ENCODE measurements around the gene SLC10A7. TPM values are rescaled to one million over a fixed set of nuclear protein-coding genes. Genes with fewer than 3 reads are reported as not detected.

SLC10A7 gene
- total RNA-seq, 1 donor from 2014 or later = 10.5 TPM

DNA sequence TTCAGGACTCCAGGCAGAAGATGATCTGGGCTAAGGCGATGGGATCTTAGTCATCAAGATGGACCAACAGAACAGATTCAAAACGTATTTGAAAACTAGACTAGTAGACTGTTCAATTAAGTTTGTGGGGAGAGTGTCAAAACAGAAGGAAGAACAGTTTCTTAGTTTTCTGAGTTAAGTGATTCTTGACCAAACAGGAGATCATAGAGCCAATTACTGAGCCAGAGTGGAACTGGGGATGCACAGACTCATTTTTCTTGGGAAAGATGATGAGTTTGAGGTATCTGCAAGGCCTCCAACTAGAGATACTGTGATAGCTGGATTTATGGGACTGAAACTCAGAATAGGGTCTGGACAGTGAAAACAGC is 187.9 kb downstream of the SLC10A7 start:
- H3K27me3 Mint-ChIP-seq (ENCODE audit: unreplicated experiment) = no peaks in the 10 kb centered on the region
- H3K36me3 Mint-ChIP-seq (ENCODE audit: unreplicated experiment) = no peaks in the 10 kb centered on the region
- TF ChIP-seq, protein P1, sequence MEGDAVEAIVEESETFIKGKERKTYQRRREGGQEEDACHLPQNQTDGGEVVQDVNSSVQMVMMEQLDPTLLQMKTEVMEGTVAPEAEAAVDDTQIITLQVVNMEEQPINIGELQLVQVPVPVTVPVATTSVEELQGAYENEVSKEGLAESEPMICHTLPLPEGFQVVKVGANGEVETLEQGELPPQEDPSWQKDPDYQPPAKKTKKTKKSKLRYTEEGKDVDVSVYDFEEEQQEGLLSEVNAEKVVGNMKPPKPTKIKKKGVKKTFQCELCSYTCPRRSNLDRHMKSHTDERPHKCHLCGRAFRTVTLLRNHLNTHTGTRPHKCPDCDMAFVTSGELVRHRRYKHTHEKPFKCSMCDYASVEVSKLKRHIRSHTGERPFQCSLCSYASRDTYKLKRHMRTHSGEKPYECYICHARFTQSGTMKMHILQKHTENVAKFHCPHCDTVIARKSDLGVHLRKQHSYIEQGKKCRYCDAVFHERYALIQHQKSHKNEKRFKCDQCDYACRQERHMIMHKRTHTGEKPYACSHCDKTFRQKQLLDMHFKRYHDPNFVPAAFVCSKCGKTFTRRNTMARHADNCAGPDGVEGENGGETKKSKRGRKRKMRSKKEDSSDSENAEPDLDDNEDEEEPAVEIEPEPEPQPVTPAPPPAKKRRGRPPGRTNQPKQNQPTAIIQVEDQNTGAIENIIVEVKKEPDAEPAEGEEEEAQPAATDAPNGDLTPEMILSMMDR (IDR thresholded peaks at IDR 0.05) = no peak
- no peaks in the 10 kb centered on the region for H3K9me3 Mint-ChIP-seq (ENCODE audit: unreplicated experiment)
- no peak overlapping the region for H3K27ac Mint-ChIP-seq (ENCODE audit: unreplicated experiment)
- no peak for DNase-seq (ENCODE audit: extremely low spot score, unreplicated experiment)
- H3K4me3 Mint-ChIP-seq (ENCODE audit: unreplicated experiment) = no peak overlapping the region
- peaks cover 38% of the 10 kb centered on the region for H3K4me1 Mint-ChIP-seq (ENCODE audit: unreplicated experiment)

DNA sequence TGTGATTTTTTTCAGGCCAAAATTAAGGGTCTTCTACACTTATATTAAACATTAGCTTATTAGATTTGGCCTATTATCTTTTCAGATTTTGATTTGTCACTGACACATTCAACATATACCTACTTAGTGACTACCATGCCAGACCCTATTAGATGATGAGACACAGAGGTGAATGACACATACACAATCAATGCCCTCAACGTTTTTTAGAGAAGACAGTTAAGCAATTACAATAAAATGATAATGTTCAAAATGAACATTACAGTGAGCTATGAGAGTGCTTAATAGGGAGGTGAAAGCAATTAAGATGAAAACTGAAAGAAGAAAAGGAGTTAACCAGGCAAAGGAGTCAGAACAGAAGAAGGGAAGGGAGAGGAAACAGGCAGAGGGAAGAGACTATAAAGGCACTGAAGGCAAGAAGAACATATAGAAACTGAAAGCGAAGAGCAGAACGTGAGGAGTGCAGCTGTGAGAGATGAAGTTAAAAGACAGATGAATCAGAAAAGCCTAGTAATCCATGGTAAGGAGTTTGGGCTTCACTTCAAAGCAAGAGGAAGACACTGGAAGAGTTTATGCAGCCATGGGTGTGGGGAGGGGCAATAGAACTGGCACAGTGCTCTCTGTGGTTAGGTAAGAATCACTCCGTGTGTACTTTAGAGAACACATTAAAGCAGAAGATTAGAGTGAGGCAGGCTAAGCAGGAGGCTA is 188.4 kb downstream of the SLC10A7 start:
- Mint-ChIP-seq H3K9me3 (ENCODE audit: unreplicated experiment) (no peaks in the 10 kb centered on the region), H3K4me3 (ENCODE audit: unreplicated experiment) (no peak overlapping the region), H3K27me3 (ENCODE audit: unreplicated experiment) (no peaks in the 10 kb centered on the region), H3K4me1 (ENCODE audit: unreplicated experiment) (peaks cover 44% of the 10 kb centered on the region), H3K36me3 (ENCODE audit: unreplicated experiment) (no peaks in the 10 kb centered on the region), H3K27ac (ENCODE audit: unreplicated experiment) (no peak overlapping the region)
- TF ChIP-seq, protein P1 (IDR thresholded peaks at IDR 0.05) = no peak
- DNase-seq (ENCODE audit: extremely low spot score, unreplicated experiment) = no peak

DNA sequence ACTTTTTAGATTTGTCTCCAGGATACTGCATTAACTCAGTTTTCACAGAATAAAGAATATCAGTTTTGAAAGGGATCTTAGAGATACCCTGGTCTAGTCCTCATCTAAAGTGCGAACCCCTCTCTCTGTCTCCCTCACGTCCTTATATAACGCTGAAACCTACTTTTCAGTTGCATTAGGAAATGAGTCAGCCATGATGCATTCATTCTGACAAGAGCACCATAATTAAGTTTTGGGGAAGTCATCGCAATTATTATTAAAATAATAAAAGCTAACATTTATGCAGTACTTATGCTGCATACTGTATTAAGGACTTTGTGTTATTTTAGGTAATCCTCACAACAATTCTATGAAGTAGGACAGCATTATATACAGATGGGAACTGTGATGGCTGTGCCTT is 191.3 kb downstream of the SLC10A7 start:
- Mint-ChIP-seq H3K36me3 (ENCODE audit: unreplicated experiment) (no peaks in the 10 kb centered on the region), H3K27ac (ENCODE audit: unreplicated experiment) (no peak overlapping the region), H3K4me1 (ENCODE audit: unreplicated experiment) (peaks cover 27% of the 10 kb centered on the region), H3K4me3 (ENCODE audit: unreplicated experiment) (no peak overlapping the region), H3K9me3 (ENCODE audit: unreplicated experiment) (no peaks in the 10 kb centered on the region), H3K27me3 (ENCODE audit: unreplicated experiment) (no peaks in the 10 kb centered on the region)
- DNase-seq (ENCODE audit: extremely low spot score, unreplicated experiment) = no peak
- TF ChIP-seq, protein P1 (IDR thresholded peaks at IDR 0.05) = no peak

DNA sequence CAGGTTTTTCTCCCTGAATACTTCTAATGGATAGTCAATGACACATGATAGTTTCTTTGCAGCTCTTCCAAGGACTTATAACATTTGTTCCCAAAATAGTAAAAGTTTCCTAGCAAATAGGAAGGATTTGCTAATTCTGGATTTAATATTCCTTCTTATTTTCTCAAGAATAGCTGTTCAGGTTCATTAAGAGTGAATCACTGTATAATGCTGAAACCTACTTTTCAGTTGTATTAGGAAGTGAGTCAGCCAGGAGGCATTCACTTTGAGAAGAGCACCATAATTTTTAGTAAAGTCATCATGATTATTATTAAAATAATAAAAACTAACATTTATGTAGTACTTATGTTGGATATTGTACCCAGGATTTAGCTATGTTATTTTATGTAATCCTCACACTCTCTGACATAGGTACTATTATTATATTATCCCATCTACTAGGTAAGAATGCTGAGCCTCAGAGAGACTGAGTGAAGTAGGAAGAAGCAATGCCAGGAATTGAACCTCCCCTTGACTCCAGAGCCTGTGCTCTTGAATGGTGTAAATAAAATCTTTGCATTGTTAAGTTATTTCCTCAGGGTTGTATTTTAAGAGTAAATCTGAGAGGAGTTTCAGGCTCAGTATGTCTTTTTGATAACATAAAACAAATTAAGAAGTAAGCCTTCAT is 192.6 kb downstream of the SLC10A7 start:
- TF ChIP-seq, protein P1 (IDR thresholded peaks at IDR 0.05) = no peak
- no peak for DNase-seq (ENCODE audit: extremely low spot score, unreplicated experiment)

DNA sequence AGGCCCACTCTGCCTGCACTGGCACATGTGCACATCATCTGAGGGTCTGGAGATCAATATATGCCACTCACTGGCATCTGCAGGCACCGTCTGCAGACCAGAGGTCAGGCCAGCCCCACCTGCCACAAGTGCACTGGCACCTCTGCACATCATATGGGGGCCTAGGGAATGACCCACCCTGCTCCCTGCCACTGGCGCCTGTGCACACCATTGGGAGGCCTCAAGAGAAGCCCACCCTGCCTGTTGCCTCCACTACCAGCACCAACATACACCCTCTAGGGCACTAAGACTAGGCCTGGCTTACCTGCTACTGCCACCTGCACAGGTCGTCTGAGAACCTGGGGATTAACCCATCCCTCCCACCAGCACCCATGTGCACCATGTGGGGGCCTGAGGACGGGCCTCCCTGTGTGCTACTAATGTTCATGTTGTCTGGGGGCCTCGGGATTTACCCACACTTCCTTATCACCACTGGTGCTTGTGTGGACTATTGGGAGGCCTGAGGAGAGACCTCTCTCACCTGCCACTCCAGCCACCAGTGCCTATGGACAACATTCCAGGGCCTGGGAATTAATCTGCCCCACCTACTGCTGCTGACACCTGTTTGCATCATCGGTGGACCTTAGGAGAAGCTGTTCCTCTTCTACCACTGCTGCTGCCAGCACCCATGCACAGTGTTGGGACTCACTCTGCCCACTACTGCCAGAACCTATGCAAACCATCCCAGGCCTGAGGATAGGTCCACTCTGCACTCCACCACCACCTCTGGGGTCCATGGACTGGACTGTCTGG is 193.7 kb downstream of the SLC10A7 start:
- H3K27ac Mint-ChIP-seq (ENCODE audit: unreplicated experiment) = no peak overlapping the region
- H3K36me3 Mint-ChIP-seq (ENCODE audit: unreplicated experiment) = peaks cover 9% of the 10 kb centered on the region
- no peaks in the 10 kb centered on the region for H3K9me3 Mint-ChIP-seq (ENCODE audit: unreplicated experiment)
- H3K4me3 Mint-ChIP-seq (ENCODE audit: unreplicated experiment) = no peak overlapping the region
- peaks cover 27% of the 10 kb centered on the region for H3K4me1 Mint-ChIP-seq (ENCODE audit: unreplicated experiment)
- DNase-seq (ENCODE audit: extremely low spot score, unreplicated experiment) = no peak
- TF ChIP-seq, protein P1 (IDR thresholded peaks at IDR 0.05) = no peak
- H3K27me3 Mint-ChIP-seq (ENCODE audit: unreplicated experiment) = no peaks in the 10 kb centered on the region

More for the DNA sequence above, 192.6 kb downstream of the SLC10A7 start:
- Mint-ChIP-seq H3K4me3 (ENCODE audit: unreplicated experiment) (no peak overlapping the region), H3K36me3 (ENCODE audit: unreplicated experiment) (peaks cover 5% of the 10 kb centered on the region), H3K4me1 (ENCODE audit: unreplicated experiment) (peaks cover 27% of the 10 kb centered on the region), H3K27me3 (ENCODE audit: unreplicated experiment) (no peaks in the 10 kb centered on the region), H3K9me3 (ENCODE audit: unreplicated experiment) (no peaks in the 10 kb centered on the region), H3K27ac (ENCODE audit: unreplicated experiment) (peak overlapping the region; percentile 69)
